ENCODE results near the gene CDC14A. TPM values are rescaled to one million over a fixed set of nuclear protein-coding genes. Genes with fewer than 3 reads are reported as not detected.

CDC14A gene
- total RNA-seq, 1 experiment from 2014 or later: 3.4 TPM

GRCh38 chr1:100463791-100464424 is 111.6 kb downstream of the CDC14A start:
- Histone ChIP-seq H3K36me3 (ENCODE audit: low read depth, low read length) (no peaks in the 10 kb centered on the region; the same call in 1 of the 2 replicates), H3K9me2 (replicated peaks; ENCODE audit: low read length) (no peaks in the 10 kb centered on the region), H4K20me1 (ENCODE audit: low read length) (no peaks in the 10 kb centered on the region), H3K9me3 (ENCODE audit: low read length) (no peaks in the 10 kb centered on the region), H3F3A (ENCODE audit: low read length, unreplicated experiment) (no peaks in the 10 kb centered on the region), H3K27ac (ENCODE audit: low read length) (no peak overlapping the region), H3K9ac (ENCODE audit: low read length) (no peak overlapping the region), H3K4me1 (ENCODE audit: insufficient read depth, low read length) (no peaks in the 10 kb centered on the region), H2AFZ (ENCODE audit: low read length) (no peak overlapping the region; the same call in 1 of the 2 replicates), H3K79me2 (ENCODE audit: low read length) (no peaks in the 10 kb centered on the region), H3K4me2 (ENCODE audit: low read length) (no peak overlapping the region), H3K27me3 (ENCODE audit: low read length) (no peaks in the 10 kb centered on the region), H3K4me3 (ENCODE audit: low read length) (no peak overlapping the region)
- DNase-seq (peak; percentile 70), ATAC-seq (peak; percentile 78)
- intact Hi-C loops (cut with micrococcal nuclease): loop anchor here (1.0 to 5.0 kb wide), 2 partner anchors 143 to 404 kb away; no protein-coding TSS in a partner anchor
- CTCF ChIA-PET: interaction anchor here (0.8 to 1.4 kb wide), 4 partner anchors 74 to 1251 kb away, joined by 3 to 12 read pairs (median 3); partner anchors contain the start of gene GPR88
- BruUV-seq (replicated peaks): no TSS peak
- POLR2A ChIA-PET (ENCODE audit: unreplicated experiment): no interaction called here
- TF ChIP-seq CTCF (conservative IDR thresholded peaks at IDR 0.05; ENCODE audit: low read depth, low read length): peak; percentile 96
- TF ChIP-seq EZH2phosphoT487 (IDR thresholded peaks at IDR 0.05; ENCODE audit: borderline replicate concordance, low read length): no peak

GRCh38 chr1:100469578-100469977 is 117.3 kb downstream of the CDC14A start:
- Histone ChIP-seq H4K20me1 (ENCODE audit: low read length) (no peaks in the 10 kb centered on the region), H3K79me2 (ENCODE audit: low read length) (no peaks in the 10 kb centered on the region), H3K27ac (ENCODE audit: low read length) (no peak overlapping the region), H3K27me3 (ENCODE audit: low read length) (no peaks in the 10 kb centered on the region), H3K9ac (ENCODE audit: low read length) (no peak overlapping the region), H3K4me2 (ENCODE audit: low read length) (no peak overlapping the region), H3K4me3 (ENCODE audit: low read length) (no peak overlapping the region), H2AFZ (ENCODE audit: low read length) (no peak overlapping the region), H3F3A (ENCODE audit: low read length, unreplicated experiment) (no peaks in the 10 kb centered on the region), H3K9me3 (ENCODE audit: low read length) (no peaks in the 10 kb centered on the region), H3K36me3 (ENCODE audit: low read depth, low read length) (no peaks in the 10 kb centered on the region), H3K4me1 (ENCODE audit: insufficient read depth, low read length) (no peaks in the 10 kb centered on the region), H3K9me2 (replicated peaks; ENCODE audit: low read length) (no peaks in the 10 kb centered on the region)
- no peak for DNase-seq
- no TSS peak for BruUV-seq (replicated peaks)
- ChIA-PET POLR2A (ENCODE audit: unreplicated experiment) (no interaction called here), CTCF (no interaction called here)
- intact Hi-C loops (cut with micrococcal nuclease): no loop called here
- TF ChIP-seq EZH2 (IDR thresholded peaks at IDR 0.05; ENCODE audit: low read length, unreplicated experiment) (no peak), EZH2phosphoT487 (IDR thresholded peaks at IDR 0.05; ENCODE audit: borderline replicate concordance, low read length) (no peak), CTCF (conservative IDR thresholded peaks at IDR 0.05; ENCODE audit: low read depth, low read length) (no peak)
- no peak for ATAC-seq

DNA sequence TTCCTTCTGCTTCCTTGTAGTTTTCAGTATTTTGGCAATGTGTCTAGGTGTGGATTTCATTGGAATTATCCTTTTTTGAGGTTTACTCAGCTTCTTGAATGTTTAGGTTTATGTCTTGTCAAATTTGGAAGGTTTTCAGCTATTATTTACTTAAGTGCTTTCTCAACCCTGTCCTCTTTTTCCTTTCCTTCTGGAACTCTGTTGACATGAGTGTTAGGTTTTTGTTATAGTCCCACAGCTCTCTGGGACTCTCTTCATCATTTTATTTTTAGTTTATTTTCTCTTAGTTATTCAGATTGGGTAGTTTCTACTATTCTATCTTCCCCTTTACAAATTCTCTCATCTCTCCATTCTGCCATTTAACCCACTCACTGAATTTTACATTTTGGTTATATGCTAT is 122.5 kb downstream of the CDC14A start:
- Histone ChIP-seq H3K27ac (ENCODE audit: low read length) (no peak overlapping the region), H3K4me3 (ENCODE audit: low read length) (no peak overlapping the region), H3K4me1 (ENCODE audit: insufficient read depth, low read length) (no peaks in the 10 kb centered on the region), H3F3A (ENCODE audit: low read length, unreplicated experiment) (no peaks in the 10 kb centered on the region), H3K9ac (ENCODE audit: low read length) (no peak overlapping the region), H3K9me3 (ENCODE audit: low read length) (no peaks in the 10 kb centered on the region), H3K27me3 (ENCODE audit: low read length) (no peaks in the 10 kb centered on the region), H2AFZ (ENCODE audit: low read length) (no peak overlapping the region), H3K36me3 (ENCODE audit: low read depth, low read length) (no peaks in the 10 kb centered on the region), H3K4me2 (ENCODE audit: low read length) (no peak overlapping the region), H3K79me2 (ENCODE audit: low read length) (no peaks in the 10 kb centered on the region), H3K9me2 (replicated peaks; ENCODE audit: low read length) (no peaks in the 10 kb centered on the region), H4K20me1 (ENCODE audit: low read length) (no peaks in the 10 kb centered on the region)
- CTCF ChIA-PET: no interaction called here
- DNase-seq (no peak), ATAC-seq (no peak)
- POLR2A ChIA-PET (ENCODE audit: unreplicated experiment): no interaction called here
- TF ChIP-seq EZH2 (IDR thresholded peaks at IDR 0.05; ENCODE audit: low read length, unreplicated experiment): no peak
- no peak for TF ChIP-seq CTCF (conservative IDR thresholded peaks at IDR 0.05; ENCODE audit: low read depth, low read length)
- intact Hi-C loops (cut with micrococcal nuclease): loop anchor here (10.0 kb wide), 1 partner anchor 70 kb away; no protein-coding TSS in a partner anchor
- no TSS peak for BruUV-seq (replicated peaks)
